ENCODE results near the gene TJP1.
"Not testable (repeated sequence)": the region's sequence is repeated elsewhere in the genome, so short reads cannot be mapped to it uniquely, and the experiment has no call there.

Gene TJP1

DNA sequence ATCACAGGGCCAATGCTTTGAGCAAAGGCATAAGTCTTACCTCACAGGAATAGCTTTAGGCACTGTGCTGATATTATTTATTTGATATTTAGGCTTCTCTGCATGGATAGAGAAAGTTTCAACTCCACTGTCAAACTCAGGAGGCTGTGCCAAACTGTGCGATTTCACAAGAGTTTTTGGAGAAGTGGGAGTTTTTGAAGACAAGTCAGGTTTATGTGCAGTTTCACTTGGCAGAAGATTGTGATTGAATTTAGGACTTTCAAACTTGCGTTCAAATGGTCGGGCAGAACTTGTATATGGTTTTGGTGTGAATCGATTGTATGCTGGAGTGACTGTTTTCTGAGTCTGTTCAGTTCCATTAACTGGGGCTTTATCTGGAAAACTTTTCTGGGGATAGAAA, 113.7 kb downstream of the TJP1 start:
- DNase-seq (ENCODE audit: low read depth in 2 of 3, low spot score in 2 of 3): no peak

DNA sequence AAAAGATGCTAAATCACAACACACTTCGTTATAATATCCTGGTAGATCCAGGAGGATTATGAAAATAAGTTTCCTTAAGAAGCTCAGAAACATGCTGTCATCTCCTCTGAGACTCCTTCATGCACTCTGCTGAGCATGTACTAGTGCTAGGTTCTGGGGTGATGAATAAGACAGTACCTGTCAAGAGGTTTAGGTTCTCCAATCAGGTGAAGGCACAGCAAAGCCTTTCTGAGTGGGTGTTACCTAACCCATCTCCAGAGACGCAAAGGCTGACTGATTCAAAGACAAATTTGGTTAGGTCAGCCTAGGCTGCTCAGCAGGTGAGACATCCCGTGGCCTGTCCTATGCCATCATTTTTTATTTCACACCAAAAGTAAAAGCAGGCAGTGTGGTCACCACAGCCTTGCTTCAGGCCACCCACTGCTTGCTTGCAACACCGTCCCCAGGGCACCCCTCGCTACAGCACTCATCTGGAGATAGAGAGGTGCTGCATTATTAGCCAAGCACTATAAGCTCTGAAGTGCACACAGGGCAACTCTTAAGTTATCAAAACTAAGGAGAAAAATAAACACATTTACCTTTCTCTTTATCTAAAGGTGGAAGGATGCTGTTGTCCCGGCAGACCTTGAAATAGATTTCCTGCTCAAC, 117.2 kb downstream of the TJP1 start:
- no peak for DNase-seq (ENCODE audit: low read depth in 2 of 3, low spot score in 2 of 3)

- DNase-seq (ENCODE audit: low read depth in 2 of 3, low spot score in 2 of 3): no peak
Measured at GRCh38 chr15:29701151-29701550, 121.1 kb downstream of the TJP1 start.

DNA sequence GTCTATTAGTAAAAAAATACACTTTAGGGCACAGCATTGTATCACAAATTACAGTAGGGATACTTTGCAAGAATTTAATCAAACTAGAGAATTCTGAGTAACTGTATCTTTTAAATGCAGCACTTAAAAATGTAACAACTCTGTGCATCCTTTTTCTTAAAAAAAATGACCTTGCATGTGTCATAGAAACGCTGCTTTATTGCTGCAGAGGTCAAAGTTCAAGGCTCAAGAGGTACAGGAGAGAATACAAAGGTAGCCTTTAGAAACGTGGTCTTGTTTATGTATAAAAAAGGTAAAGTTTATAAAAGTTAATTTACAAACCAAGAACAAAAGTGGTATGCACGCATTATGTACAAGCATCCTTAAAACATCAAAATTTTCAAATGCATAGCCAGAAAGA, 122.0 kb downstream of the TJP1 start:
- DNase-seq (ENCODE audit: low read depth in 2 of 3, low spot score in 2 of 3): no peak

GRCh38 chr15:29699791-29700190, 122.5 kb downstream of the TJP1 start:
- DNase-seq (ENCODE audit: low read depth in 2 of 3, low spot score in 2 of 3): no peak

DNA sequence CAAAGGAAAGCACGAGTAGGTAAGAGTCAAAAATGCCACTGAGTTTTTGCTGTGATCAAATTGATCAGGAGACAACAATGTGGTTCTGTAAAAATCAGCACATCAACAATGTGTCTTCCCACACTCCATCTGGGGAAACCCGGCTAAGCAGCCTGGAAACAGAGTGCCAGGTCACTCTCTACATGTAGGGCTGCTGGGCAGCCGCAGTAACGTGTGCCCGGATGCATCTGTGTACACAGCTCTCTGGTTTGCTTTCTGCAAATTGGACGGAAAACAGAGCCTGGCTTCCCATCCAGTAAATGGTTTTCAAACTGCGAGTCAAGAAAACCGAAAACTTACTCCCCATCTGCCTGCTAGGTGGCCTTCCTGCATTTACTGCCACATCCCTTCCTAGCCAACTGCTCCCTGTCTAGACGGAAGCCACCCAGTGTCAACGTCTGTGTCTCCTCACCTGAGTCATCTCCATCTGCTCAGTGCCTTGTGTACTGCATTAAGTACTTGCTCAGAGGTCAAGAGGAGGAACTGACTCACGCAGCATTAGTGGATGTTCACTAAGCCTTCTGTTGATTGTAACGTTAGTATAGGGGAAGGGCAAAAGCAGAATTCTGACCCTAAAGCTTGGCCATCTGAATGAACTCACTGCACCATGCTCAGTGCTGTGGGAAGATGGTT, 124.1 kb downstream of the TJP1 start:
- DNase-seq (ENCODE audit: low read depth in 2 of 3, low spot score in 2 of 3): no peak

DNA sequence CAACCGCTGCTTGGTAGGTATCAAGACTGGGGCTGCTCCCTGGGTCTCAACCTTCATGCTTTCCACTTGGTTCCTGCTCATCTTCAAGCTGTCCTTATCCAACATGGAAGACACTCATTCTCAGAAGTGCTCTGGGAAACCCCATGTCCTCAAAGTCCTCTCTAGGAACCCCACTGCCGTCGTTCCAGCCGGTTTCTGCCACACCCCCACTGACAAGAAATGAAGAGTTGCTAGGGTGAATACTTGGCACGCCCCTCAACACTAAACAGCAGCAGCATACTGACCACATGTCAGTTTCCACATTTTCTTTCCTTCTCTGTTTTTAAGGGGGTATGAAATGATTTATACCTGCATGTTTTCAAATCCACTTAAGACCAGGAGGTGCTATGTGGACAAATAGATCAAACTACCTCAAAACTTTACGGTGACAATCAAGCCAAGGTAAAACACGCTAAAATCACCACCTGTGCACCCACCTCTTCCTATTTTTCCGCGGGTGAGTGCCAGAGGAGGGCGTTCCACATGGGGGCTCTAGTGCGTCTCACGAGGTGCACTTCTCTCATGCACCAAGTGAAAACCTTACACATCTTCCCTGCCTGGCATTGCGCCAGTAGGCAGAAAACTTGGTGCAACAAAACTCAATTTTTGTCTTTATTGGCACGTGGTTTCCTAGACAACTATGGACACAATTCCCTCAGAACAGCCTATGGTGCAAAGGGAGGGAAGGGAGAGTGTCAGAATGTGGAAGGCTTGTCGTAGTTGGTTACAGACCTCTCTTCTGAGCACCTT, 125.1 kb downstream of the TJP1 start:
- DNase-seq (ENCODE audit: low read depth in 2 of 3, low spot score in 2 of 3): no peak

DNA sequence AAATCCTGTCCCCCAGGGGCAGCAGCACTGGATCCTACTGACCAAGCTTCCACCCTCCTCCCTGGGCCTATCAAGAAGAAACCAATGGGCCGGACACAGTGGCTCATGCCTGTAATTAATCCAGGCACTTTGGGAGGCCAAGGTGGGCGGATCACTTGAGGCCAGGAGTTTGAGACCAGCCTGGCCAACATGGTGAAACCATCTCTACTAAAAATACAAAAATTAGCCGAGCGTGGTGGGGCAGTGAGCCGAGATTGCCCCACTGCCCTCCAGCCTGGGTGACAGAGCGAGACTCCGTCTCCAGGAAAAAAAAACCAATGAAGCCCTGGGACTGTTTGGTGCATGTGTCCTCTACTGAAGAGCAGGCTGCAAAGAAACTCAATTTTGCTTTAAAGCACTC, 125.8 kb downstream of the TJP1 start:
- DNase-seq (ENCODE audit: low read depth in 2 of 3, low spot score in 2 of 3): not testable (repeated sequence)

DNA sequence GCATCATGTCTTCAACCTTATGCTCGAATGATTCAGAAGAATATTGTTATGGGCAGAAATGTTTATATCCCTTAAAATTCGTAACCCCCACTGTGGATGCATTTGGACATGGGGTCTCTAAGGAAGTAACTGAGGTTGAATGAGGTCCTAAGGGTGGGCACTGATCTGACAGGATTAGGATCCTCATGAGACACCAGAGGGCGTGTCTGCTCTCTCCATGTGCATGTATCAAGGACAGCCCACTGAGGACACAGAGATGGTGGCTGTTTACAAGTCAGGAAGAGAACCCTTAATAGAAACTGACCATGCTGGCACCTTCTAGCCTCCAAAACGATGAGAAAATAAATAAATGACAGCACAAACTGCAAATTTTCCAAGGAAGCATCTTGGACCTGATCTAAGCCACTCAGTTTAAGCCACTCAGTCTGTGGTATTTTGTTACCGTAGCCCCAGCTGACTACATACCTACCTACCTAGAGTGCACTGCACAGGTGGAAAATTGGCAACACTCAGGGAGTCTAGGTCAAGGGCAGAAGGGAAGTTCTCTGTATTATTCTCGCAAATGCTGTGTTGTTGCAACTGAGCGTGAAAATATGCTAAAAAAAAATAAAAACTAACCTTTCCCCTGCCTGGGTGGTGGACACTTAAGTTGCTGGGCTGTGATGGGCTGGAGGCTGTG, 126.6 kb downstream of the TJP1 start:
- no peak for DNase-seq (ENCODE audit: low read depth in 2 of 3, low spot score in 2 of 3)

DNA sequence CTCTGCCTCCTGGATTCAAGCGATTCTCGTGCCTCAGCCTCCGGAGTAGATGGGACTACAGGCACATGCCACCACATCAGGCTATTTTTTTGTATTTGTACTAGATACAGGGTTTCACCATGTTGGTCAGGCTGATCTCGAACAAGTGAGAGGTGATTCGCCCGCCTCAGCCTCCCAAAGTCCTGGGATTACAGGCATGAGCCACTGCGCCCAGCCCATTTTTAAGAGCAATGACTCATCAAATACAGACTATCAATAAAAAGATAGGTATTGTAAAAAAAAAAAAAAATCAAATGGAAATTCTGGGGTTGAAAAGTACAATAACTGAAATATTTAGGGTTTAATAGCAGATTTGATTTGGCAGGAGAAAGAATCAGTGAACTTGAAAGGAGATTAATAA, 129.0 kb downstream of the TJP1 start:
- DNase-seq (ENCODE audit: low read depth in 2 of 3, low spot score in 2 of 3): no peak

DNA sequence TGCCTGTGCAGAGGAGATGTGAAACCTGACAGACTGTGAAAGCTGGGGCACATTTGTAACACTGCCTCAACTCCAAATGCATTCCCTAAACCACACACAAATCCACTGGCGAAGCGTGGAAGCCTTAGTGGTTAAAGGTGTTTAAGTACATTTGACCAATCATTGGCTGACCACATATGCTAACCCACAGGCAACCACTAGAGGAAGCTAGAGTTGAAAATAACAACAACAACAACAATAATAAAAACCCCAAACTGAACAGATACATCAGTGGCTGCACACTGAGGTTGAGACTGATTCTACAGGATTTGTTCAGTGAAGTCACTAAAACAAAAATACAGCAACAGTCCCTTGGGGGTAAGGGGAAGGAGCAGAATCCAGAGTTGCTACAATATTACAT, 129.7 kb downstream of the TJP1 start:
- no peak for DNase-seq (ENCODE audit: low read depth in 2 of 3, low spot score in 2 of 3)

- DNase-seq (ENCODE audit: low read depth in 2 of 3, low spot score in 2 of 3): no peak
Measured at GRCh38 chr15:29690765-29691475, 131.3 kb downstream of the TJP1 start.

GRCh38 chr15:29689287-29689986, 132.8 kb downstream of the TJP1 start:
- no peak for DNase-seq (ENCODE audit: low read depth in 2 of 3, low spot score in 2 of 3)

GRCh38 chr15:29688506-29689286, 133.6 kb downstream of the TJP1 start:
- DNase-seq (ENCODE audit: low read depth in 2 of 3, low spot score in 2 of 3): no peak

DNA sequence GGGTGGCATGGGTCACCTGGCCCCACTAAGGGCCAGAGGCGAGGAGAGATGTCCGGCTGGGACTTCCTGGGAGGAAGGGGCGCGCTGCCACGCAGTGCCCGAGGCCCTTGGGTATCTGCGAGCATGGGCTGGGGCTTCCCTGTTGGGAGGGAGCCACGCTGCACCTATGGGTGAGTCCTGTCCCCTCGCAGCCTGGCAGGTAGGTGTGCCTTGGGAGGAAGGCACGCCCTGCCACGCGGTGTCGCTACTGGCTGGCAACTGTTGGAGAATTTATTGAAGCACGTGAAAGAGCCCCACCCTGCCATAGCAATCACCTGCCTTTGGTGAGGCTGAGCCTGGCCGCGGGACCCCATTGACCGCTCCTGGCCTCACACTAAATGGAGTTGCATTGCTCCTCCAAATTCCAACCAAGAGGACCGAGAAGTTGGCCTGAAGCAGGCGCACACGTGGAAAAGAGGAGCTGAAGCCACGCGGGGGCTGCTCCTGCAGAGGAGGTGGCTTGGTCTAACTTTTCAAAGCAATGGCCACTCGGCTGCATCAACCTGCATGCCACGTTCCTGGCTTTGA, 134.2 kb downstream of the TJP1 start:
- no peak for DNase-seq (ENCODE audit: low read depth in 2 of 3, low spot score in 2 of 3)

DNA sequence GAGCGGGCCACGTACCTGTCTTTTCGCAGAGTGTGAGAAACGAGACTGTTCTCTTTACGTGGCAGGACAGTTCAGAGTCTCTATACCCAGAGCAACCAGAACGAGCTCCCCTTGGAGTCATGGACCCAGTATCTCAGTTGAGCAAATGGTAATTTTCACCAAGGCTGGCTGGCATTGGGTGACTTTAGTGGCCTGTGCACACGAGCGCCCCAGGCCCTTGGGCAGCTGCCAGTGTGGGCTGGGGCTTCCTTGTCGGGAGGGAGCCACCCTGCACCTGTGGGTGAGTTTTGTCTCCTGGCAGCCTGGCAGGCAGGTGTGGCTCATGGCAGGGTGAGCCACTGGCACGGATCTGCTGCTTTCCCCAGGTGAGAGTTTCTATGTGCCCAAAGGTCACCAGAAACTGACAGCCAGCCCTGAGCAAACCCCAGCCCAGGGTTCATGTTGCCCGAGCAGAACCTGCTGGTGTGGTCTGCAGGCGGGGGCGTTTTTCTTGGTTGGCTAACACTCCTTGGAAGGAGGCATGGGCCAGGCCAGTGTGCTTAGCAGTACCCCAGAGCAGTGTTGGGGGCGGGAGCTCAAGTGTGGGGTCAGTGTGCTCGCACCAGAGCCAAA, 135.0 kb downstream of the TJP1 start:
- DNase-seq (ENCODE audit: low read depth in 2 of 3, low spot score in 2 of 3): no peak

- no peak for DNase-seq (ENCODE audit: low read depth in 2 of 3, low spot score in 2 of 3)
Measured at GRCh38 chr15:29686445-29687203, 135.6 kb downstream of the TJP1 start.

DNA sequence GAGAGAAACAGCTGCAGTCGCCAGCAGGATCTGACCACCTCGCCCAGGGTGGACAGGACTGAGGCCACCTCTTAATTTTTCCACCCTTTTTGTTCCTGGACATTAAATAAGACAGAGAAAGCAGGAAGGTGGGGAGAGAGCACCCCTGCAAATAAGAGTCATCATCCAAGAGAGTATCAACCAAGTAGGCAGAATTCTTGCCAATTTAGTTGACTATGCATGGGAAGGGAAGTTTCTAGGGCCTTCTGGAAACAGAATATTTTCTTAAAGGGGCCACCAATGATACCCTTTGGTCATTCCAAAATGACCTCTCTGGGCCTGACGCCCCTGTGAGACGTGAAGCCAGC, 136.2 kb downstream of the TJP1 start:
- DNase-seq (ENCODE audit: low read depth in 2 of 3, low spot score in 2 of 3): no peak

All from activated CD8-positive, alpha-beta memory T cell treated with anti-CD3 and anti-CD28 coated beads for 48 hours (primary cell).